NCI-H187 treated with DMSO at 0.1 percent for 48 hours (cell line): Measurements from ENCODE around the gene ENDOU.

Experiments used
- DNase-seq: peaks from one replicate; lab custom pipeline; 2025; lab: John Stamatoyannopoulos, UW

Gene ENDOU, protein sequence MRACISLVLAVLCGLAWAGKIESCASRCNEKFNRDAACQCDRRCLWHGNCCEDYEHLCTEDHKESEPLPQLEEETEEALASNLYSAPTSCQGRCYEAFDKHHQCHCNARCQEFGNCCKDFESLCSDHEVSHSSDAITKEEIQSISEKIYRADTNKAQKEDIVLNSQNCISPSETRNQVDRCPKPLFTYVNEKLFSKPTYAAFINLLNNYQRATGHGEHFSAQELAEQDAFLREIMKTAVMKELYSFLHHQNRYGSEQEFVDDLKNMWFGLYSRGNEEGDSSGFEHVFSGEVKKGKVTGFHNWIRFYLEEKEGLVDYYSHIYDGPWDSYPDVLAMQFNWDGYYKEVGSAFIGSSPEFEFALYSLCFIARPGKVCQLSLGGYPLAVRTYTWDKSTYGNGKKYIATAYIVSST

DNA sequence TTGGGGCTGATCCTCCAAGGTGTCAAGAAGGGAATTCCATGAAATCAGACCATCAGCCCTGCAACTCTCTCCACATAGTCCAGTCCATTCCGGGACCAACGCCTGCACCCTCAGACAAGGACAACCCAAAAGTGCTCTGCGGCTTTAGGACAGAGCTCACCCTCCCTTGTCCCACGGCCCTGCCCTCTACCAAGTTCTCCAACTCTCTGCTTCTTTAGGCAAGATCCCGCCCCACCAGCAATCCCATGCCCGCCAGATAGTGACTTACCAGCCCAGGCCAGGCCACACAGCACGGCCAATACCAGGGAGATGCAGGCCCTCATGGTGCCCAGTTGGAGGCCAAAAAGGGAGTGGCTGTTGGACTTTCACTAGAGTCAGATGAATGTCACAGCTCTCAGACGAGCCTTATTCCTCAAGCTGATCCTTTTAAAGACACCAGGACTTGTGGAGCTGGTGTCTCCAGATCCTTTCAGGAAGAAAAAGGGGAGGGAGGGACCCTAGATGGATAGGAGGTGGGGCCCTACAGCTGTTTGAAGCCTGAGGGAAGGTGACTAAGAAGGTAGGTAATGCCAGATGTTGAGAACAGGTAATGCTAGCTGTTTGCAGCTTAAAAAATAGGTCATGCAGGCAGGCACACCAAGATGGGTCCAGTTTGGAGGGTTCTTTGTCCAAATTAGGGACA is at the start of gene ENDOU:
Gene ENDOU (minus strand): TSS at position 400 of the 682 bp plus-strand sequence. CDS start 77 bp downstream, at position 323.
- DNase-seq = no peak

DNA sequence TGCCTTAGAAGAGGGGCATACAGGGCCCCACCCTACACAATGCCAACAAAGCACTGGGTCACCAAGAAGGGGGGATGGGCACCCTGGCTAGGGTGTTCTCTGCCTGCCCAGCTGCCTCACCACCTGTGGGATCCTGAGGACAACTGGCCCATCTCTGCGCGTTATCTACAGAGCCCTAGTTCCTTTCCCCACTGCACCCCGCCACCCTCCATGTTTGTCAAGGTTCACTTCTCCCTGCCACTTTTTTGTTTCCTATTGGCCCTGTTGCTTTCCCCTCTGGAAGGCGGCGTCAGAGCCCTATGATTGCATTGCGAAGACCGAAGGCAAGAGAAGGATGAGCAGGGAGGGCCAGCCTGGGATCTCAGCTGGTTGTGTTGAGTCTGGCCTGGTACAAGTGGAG is 49.4 kb upstream of the ENDOU start:
- no peak for DNase-seq

DNA sequence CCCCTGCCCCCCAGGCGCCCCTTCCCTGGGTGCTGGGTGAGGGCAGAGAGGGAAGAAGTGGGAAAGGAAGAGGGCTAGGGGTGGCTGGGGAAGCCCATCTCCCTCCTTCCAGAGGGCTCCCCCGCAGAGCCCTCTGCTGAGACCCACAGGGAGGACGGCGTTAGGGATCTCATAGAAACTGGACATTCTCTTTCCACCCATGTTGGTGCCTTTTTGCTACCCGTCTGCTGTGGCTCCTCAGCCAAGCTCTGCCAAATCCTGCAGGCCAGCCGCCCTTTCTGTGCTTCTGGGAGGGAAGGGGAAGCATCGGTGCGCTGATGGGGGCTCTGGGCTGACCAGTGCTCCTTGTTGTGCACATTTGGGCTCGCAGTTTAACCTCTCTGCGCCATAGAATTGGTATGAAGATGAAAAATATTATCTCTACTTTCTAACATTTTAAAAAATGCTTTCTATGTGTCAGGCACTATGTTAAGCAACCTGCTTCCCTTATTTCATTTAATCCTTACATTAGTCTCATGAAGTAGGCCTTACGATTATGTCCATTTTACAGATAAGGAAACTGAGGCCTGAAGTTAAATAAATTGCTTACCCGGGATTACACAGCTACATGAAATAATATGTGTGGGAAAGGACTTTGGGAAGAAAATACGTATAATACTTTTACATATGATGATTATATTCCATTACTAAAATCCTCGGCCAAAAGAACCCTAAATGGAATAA is 48.7 kb upstream of the ENDOU start:
- DNase-seq = no peak

DNA sequence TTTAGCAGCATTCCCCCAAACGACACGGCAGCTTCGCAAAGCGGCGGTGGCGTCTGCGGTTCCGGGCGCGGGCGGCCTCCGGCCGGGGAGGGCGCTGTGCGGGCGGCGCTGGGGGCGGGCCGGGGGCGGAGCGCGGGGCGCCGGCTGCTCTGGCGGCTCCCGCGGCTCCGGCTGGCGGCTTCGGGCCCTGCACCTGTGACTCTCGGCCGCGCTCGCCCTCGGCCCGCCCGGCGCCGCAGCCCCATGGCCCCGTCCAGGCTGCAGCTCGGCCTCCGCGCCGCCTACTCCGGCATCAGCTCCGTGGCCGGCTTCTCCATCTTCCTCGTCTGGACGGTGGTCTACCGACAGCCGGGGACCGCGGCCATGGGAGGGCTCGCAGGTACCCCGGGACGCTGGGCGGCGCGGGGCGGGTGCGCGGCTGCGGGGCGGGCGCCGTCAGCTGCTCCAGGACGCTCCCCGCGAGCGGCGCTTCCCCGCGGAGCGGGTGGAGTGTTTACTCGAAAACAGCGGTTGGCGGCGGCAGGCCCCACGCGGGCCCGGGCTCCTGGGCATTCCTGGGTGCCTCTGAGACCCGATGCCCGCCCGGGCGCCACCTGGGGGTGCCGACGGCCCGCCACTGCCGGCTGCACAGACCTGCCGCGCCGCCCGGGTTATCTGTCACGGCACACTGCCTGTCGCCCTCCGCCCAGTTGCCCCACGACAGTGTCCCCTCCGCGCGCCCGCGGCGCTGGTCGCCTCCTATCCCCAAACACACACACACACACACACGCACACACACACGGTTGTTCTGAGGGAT is 48.0 kb upstream of the ENDOU start, which contains the start of gene SLC48A1:
Gene SLC48A1 (plus strand): TSS at position 177 of the 796 bp plus-strand sequence. CDS start 67 bp downstream, at position 244.
- no peak for DNase-seq

DNA sequence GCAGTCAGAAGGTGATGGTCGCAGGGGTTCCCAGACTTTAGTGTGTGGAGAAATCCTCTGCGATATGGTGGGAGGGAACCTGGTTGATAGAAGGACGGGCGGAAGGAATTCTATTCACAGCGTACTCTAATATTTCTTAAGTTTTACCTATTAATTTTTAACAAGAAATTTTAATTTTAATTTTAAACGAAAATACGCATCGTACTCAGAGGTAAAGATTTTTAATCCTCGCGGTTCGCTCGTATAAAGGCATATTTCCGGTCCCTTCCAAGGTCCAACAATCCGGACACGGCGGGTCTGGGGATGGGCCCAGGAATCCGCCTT is 47.4 kb upstream of the ENDOU start:
- no peak for DNase-seq

DNA sequence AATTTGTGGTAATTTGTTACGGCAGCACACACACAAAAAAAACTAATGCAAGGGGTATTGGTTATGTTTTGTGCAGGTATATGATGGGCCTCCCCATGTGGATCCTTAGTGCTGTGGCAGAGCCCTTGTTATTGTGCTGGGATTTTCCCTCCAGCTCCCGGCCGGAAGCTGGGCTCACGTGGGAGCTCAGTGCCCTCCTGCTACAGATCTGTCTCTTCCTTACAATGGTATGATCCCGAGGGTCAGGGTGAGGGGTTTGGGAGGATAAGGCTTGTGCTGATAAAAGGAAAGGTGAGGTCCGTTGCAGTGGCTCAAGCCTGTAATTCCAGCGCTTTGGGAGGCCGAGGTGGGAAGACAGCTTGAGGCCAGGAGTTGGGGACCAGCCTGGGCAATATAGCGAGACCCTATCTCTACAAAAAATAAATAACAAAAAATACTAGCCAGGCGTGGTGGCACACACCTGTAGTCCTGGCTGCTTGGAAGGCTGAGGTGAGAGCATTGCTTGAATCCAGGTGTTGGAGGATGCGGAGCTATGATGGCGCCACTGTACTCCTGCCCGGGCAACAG is 46.9 kb upstream of the ENDOU start:
- DNase-seq = no peak

DNA sequence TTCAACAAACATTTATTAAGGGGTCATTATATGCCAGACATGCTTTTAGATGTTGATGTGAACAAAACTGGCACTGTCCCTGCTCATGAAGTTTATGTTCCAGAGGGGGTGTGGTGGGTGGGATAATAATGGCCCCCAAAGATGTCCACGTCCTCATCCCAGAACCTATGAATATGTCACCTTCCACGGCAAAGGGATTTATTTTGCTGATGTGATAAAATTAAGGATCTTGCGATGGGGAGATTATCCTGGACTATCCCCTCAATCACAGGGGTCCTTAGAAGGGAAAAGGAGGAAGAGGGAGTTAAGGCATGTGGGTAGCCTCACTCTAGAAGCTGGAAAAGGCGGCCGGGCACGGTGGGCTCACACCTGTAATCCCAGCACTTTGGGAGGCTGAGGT is 46.0 kb upstream of the ENDOU start:
- no peak for DNase-seq

DNA sequence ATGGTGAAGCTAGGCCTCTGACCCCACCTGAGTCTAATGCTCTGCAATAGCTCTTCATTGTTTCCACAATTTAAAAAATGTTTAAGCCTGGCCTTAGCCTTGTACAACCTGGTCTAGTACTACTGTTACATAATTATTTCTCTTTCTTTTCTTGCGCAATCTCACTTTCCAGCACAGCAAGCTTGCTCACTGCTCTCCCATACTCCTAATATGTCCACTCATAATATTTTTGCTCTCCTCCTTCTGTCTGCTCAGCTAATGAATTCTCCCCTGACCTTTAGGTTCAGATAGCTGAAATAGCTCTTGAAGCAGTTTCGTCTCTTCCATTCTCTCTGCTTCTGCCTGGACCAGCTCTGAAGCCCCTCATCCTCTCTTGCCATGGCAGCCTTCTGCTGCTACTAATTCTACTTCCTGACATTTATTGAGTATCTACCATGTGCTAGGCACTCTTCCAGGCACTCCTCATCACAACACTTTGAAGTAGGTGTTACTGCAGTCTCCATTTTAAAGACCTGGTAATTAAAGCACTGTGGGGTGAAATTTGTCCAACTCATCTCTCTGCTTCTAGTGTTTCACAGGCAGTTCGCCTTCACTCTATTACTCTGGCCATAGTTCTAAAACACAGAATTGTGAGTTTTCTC is 44.9 kb upstream of the ENDOU start:
- DNase-seq = no peak

DNA sequence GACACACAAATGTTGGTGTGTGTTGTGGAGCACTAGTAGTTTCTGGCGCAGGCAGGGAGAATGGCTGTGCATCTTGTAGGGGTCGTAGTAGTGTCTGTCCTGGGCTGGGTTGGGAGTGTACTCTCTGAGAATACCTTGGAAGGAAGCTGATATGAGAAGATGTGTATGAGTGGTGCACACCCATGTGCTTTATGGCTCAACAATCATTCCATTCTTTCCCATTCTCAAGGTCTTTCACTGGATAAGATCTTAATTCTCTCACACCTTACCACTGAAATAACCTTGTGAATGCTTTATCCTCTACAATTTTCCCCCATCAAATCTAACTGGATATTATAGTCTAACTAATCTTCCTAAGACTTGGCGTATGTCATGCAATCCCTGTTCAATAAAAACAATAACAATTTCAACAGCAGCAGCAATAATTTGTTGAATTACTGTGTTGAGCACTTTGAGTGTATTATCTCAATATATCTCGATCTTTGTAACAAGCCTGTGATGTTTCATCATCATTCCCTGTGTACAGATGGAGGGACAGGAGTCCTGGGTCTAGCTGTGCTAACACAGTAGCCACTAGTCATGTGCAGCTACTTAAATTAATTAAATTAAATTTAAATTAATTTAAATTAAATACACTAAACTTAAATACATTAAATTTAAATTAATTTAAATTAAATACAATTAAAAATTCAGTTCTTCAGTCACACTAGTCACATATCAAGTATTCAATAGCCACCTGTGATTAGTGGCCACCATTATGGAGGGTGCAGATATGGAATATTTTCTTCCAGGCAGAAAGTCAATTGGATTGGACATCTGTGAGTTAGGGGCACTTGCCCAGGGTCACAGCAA is 44.2 kb upstream of the ENDOU start:
- DNase-seq = no peak

DNA sequence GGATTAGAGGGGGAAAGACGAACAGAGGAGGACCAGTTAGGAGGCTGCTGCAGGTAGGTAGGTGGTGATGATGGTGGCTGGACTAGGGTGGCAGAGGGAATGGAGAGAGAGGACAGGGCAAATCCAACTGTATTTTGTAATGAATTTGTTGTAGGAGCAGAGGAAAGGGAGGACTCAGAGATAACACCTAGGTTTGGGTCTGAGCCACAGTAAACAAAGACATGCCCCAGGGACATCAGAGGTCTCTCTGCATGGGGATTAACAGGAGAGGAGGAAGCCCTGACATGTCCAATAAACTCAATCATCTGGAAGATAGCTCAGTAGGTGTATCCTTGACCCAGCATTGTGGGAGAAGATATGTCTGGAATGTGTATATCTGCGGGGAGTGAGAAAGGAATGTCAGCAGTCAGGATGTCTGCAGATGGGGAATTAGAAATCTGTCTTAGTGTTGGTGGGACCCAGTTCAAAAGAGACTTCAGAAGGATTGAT is 43.1 kb upstream of the ENDOU start:
- no peak for DNase-seq

DNA sequence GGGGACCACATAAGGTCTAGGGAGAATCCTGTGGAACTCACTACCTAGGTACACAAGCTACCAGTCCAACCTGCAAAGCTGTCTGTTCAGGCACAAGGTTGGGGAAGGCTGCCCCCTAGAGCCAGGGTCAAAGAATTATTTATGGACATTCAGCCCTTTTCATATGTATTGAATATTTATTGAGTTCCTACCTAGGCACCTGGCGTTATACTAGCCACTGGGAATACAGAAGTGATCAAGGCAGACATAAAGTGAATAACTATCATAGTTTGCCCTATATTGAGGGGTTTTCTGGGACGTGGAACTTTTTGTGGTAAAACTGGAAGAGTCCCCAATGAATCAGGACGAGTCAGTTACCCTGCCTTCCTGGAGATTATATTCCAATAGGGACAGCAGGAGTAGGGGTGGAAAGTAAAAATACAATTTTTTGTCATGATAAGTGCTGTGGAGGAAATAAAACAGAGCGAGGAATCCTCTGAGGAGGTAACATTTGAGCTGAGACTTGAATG is 42.0 kb upstream of the ENDOU start:
- no peak for DNase-seq

DNA sequence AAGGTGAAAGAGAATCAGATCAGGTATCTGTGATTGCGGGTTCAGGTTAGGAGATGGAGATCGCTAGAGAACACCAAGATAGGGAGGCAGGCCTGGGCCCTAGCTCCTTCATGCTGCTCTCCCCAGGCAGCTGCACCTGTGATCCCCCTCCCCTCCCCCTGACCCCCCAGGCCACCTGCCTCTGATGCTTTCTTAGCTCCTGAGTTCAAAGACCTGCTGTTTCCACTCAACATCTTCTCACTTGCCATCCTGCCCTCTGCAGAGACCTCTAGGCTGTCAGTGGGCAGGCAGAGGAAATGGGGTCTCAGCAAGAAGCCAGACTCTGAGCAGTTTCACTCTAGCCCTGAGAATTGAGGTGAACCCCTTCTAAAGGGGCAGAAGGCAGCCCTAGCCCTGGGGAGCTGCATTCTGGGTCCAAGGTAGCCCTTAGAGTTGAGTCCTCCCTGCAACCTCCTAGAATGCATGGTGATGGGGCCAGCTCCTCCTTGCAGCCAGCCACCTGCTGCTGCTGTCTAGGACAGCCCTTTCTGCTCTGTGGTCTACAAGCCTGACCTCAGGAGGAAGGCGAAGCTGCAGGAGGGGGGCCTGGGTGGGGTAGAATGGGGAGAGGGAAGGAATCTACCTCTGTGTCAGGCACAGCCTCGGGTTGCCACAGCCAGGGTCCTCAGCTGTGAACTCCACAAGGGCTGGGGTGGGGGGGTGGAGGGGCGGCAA is 41.4 kb upstream of the ENDOU start:
- no peak for DNase-seq

DNA sequence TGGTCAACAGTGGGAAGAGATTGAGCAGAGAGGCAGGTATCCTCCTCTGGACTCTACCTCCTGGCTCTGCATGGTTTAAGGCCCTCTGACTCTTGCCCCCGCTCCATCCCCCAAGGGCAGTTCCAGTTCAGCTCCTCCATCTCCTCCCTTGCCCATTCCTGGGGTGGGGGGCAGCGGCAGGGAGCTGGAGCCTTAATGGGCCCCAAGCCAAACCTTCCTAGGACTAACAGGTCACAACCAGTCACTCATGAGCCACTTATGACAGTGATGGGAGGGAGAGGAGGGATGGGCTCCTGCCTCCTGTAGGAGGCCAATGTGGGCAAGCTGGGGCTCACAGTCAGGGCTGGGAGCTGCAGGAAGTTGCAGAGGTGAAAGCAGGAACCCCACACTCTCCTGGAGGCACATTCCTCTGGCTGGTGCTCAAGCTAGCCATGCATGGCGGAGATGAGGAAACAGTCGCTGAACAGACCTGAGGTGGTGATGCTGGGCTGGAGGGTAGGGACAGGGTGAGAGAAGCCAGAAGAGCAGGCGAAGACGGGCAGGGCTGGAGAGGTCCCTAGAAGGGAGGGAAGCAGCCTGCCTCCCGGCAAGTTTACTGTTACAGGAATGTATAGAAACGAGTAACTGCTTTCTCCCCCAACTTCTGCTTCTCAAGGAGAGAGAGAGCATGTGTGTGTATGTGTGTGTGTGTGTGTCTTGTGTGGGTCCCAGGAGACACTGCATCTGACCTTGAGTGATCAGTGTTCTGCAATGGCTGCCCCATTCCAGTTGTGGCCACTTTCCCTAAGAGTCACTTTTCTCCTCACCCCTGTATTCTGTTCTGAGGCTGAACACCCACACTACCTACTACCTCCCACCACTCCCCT is 38.4 kb upstream of the ENDOU start:
- no peak for DNase-seq

DNA sequence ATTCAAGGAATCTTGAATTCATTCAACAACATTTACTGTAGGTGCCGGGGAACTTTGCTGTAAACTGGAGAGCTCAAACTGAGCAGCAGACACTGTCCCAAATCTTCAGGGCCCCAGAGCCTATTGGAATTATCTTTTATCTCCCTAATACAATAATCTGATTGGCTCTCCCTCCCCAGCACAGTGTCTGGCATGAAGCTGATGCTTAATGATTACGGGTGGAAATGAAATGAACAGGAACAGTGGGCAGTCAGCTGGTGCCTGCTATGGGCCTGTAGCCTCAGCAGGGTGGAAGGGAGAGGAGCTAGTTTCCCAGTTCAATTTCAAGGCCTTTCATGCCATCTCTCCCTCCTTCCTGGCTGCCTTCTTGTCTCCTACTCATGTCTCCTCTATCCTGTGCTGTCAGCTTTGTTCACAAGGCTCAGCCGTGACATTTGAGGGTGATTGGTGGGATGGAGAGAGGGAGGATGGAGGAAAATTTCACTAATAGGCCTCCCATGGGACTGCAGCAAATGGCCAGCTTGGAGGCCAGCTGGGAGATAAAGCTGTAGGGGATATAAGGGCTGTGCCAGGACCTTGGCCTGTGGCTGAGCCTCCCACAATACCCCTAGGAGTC is 37.7 kb upstream of the ENDOU start:
- DNase-seq = no peak

DNA sequence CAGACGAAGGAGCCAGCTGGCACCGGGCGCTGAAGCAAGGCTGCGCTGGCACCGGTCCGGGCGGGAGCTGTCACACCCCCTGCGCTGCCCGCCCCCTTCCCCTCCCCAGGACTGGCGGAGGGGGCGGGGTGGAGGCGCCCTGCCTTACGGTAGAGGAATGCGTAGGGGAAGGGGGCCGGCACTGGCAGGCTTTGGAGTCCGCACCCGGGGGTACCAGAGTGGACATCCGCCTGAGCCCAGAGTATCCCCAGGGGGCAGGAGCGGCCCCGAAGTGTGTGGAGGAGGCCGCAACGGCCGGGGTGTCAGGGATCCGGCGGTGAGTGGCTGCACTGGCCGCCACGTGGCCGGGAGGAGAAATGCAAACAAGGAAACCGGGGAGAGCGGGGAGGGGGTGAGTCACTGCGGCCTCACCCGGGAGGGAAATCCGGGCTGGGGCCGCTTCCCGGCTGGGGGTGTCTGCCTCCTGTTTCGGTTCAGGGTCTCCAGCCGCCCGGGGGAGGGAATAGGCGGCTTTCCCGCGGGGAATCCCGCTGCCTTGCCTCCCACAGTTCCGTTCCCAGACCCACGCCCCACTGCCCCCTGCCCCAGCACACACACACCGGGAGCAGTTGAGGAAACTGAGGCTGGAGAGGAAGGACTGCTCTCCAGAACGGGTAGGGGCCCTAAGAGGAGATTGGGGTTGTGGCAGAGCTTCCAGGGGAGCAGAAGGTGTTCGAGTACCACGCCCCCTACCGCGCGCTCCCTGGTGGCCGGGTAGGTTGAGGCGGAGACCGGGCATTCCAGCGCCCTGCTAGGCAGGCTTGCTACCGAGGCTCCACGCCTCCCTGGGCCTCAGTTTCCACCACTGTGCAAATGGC is 33.8 kb upstream of the ENDOU start, which contains the start of gene RAPGEF3:
Gene RAPGEF3 (minus strand): TSS at position 47 of the 857 bp plus-strand sequence. CDS start 324 bp downstream, outside the sequence.
- DNase-seq = no peak

DNA sequence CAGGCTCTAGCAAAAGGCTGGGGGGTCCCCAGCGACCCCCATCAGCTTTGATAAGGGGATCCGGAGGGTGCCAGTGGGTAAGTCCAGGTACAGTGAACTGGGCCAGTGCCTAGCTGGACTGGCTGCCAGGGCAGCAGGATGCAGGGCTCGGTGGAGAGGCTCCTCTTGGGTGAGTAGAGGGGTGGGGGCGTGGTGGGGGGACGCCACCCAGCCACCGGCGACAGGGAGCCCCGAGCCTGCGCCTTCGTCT is 33.2 kb upstream of the ENDOU start:
- DNase-seq = no peak
